GM19372 (cell line): ENCODE data around the gene BHLHA9.
"Not testable (repeated sequence)": the region's sequence is repeated elsewhere in the genome, so short reads cannot be mapped to it uniquely, and the experiment has no call there.

ENCODE experiments used
- ATAC-seq: cut with Tn5 transposase; IDR thresholded peaks from one replicate; pipeline ENCODE4 v1.9.1; 2021; ENCODE audit warnings: mild to moderate bottlenecking, low read depth, moderate library complexity; ENCODE audit not compliant: unreplicated experiment

The BHLHA9 gene

GRCh38 chr17:1270210-1271029, at the start of gene BHLHA9:
Gene BHLHA9 (plus strand): TSS chr17:1270444. CDS start chr17:1270564, 120 bp downstream.
- ATAC-seq: no peak

- no peak for ATAC-seq
Measured at GRCh38 chr17:1221209-1221608, 49.0 kb upstream of the BHLHA9 start.

GRCh38 chr17:1222321-1222720, 47.9 kb upstream of the BHLHA9 start:
- ATAC-seq: no peak

- no peak for ATAC-seq
Measured at GRCh38 chr17:1223662-1224061, 46.6 kb upstream of the BHLHA9 start.

- ATAC-seq: no peak
Measured at GRCh38 chr17:1224330-1224729, 45.9 kb upstream of the BHLHA9 start.

GRCh38 chr17:1226308-1226707, 43.9 kb upstream of the BHLHA9 start:
- no peak for ATAC-seq

GRCh38 chr17:1227365-1227764, 42.9 kb upstream of the BHLHA9 start:
- no peak for ATAC-seq

- ATAC-seq: no peak
Measured at GRCh38 chr17:1227917-1228780, 42.1 kb upstream of the BHLHA9 start.

GRCh38 chr17:1228781-1229348, 41.4 kb upstream of the BHLHA9 start:
- ATAC-seq: peak; percentile 25

- peak; percentile 51 for ATAC-seq
Measured at GRCh38 chr17:1229349-1229899, 40.8 kb upstream of the BHLHA9 start.

- ATAC-seq: no peak
Measured at GRCh38 chr17:1229900-1230501, 40.2 kb upstream of the BHLHA9 start.

- no peak for ATAC-seq
Measured at GRCh38 chr17:1231456-1231855, 38.8 kb upstream of the BHLHA9 start.

GRCh38 chr17:1232331-1232730, 37.9 kb upstream of the BHLHA9 start:
- ATAC-seq: no peak

GRCh38 chr17:1232786-1233185, 37.5 kb upstream of the BHLHA9 start:
- ATAC-seq: no peak

GRCh38 chr17:1234455-1234854, 35.8 kb upstream of the BHLHA9 start:
- ATAC-seq: no peak

GRCh38 chr17:1237471-1237870, 32.8 kb upstream of the BHLHA9 start:
- no peak for ATAC-seq

GRCh38 chr17:1239210-1239609, 31.0 kb upstream of the BHLHA9 start:
- ATAC-seq: no peak

- ATAC-seq: not testable (repeated sequence)
Measured at GRCh38 chr17:1240426-1240825, 29.8 kb upstream of the BHLHA9 start.

- no peak for ATAC-seq
Measured at GRCh38 chr17:1241929-1242328, 28.3 kb upstream of the BHLHA9 start.

GRCh38 chr17:1244606-1245012, 25.6 kb upstream of the BHLHA9 start:
- ATAC-seq: no peak
